ENCODE data around the gene ZNF497.
"Not testable (repeated sequence)": the region's sequence is repeated elsewhere in the genome, so short reads cannot be mapped to it uniquely, and the experiment has no call there.

Gene ZNF497

GRCh38 chr19:58380037-58380661 is 17.6 kb upstream of the ZNF497 start:
- H3K36me3 ChIP-seq (ENCODE audit: insufficient read depth, low read length) = no peaks in the 10 kb centered on the region
- H3K4me1 ChIP-seq (ENCODE audit: insufficient read depth, low read length, poor library complexity, severe bottlenecking) = peaks cover 11% of the 10 kb centered on the region
- H3K27me3 ChIP-seq (ENCODE audit: insufficient read depth, low read length, poor library complexity, severe bottlenecking) = no peaks in the 10 kb centered on the region
- no peaks in the 10 kb centered on the region for H4K20me1 ChIP-seq (ENCODE audit: insufficient read depth, low read length, poor library complexity, severe bottlenecking)
- H2AFZ ChIP-seq (ENCODE audit: low read length) = peak overlapping the region; percentile 92
- H3K79me2 ChIP-seq (ENCODE audit: insufficient read depth, low read length) = peaks cover 6% of the 10 kb centered on the region; the same call in 1 of the 2 replicates
- H3K9ac ChIP-seq (ENCODE audit: low read depth, low read length, poor library complexity, severe bottlenecking) = peak overlapping the region; percentile 83
- no peaks in the 10 kb centered on the region for H3K9me2 ChIP-seq (replicated peaks; ENCODE audit: low read depth, low read length)
- peak overlapping the region; percentile 77 for H3K4me3 ChIP-seq (ENCODE audit: low read length, poor library complexity, severe bottlenecking)
- H3F3A ChIP-seq (ENCODE audit: low read depth) = no peaks in the 10 kb centered on the region
- H3K4me2 ChIP-seq (ENCODE audit: low read depth, low read length, poor library complexity, severe bottlenecking) = peak overlapping the region; percentile 81
- TF ChIP-seq CTCF (conservative IDR thresholded peaks at IDR 0.05; ENCODE audit: low read length) (no peak), EZH2phosphoT487 (IDR thresholded peaks at IDR 0.05; ENCODE audit: borderline replicate concordance) (no peak)
- H3K9me3 ChIP-seq (ENCODE audit: insufficient read depth, low read depth, low read length) = no peaks in the 10 kb centered on the region

DNA sequence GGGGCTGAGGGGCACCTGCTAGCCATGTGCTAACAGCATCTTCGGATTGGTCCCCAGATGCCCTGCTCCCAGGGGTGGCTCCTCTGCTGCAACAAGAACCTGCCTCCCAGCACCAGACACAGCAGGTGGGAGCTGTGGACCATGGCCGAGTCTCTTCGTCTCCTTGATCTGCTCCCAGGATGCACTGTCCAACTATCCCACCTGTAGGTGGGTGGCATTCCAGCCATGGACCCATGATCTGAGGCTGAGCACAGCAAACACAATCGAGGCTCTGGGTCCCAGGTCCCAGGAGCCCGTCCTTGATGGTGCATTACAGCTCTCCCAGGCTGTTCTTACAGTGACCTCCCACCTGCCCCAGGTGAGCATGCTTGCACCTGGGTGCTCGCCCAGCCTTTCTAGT is 16.7 kb upstream of the ZNF497 start:
- no peaks in the 10 kb centered on the region for H3K9me2 ChIP-seq (replicated peaks; ENCODE audit: low read depth, low read length)
- H3K4me1 ChIP-seq (ENCODE audit: insufficient read depth, low read length, poor library complexity, severe bottlenecking) = peaks cover 9% of the 10 kb centered on the region
- H3K9ac ChIP-seq (ENCODE audit: low read depth, low read length, poor library complexity, severe bottlenecking) = peak overlapping the region; percentile 83
- H3K4me3 ChIP-seq (ENCODE audit: low read length, poor library complexity, severe bottlenecking) = peak overlapping the region; percentile 77
- H3F3A ChIP-seq (ENCODE audit: low read depth) = no peaks in the 10 kb centered on the region
- no peaks in the 10 kb centered on the region for H3K79me2 ChIP-seq (ENCODE audit: insufficient read depth, low read length)
- H4K20me1 ChIP-seq (ENCODE audit: insufficient read depth, low read length, poor library complexity, severe bottlenecking) = no peaks in the 10 kb centered on the region
- TF ChIP-seq CTCF (conservative IDR thresholded peaks at IDR 0.05; ENCODE audit: low read length) (no peak), EZH2phosphoT487 (IDR thresholded peaks at IDR 0.05; ENCODE audit: borderline replicate concordance) (no peak)
- no peaks in the 10 kb centered on the region for H3K9me3 ChIP-seq (ENCODE audit: insufficient read depth, low read depth, low read length)
- no peaks in the 10 kb centered on the region for H3K27me3 ChIP-seq (ENCODE audit: insufficient read depth, low read length, poor library complexity, severe bottlenecking)
- H3K4me2 ChIP-seq (ENCODE audit: low read depth, low read length, poor library complexity, severe bottlenecking) = peak overlapping the region; percentile 81
- no peaks in the 10 kb centered on the region for H3K36me3 ChIP-seq (ENCODE audit: insufficient read depth, low read length)
- H2AFZ ChIP-seq (ENCODE audit: low read length) = no peak overlapping the region

GRCh38 chr19:58376724-58377123 is 14.2 kb upstream of the ZNF497 start:
- not testable (repeated sequence) for H2AFZ ChIP-seq (ENCODE audit: low read length)

DNA sequence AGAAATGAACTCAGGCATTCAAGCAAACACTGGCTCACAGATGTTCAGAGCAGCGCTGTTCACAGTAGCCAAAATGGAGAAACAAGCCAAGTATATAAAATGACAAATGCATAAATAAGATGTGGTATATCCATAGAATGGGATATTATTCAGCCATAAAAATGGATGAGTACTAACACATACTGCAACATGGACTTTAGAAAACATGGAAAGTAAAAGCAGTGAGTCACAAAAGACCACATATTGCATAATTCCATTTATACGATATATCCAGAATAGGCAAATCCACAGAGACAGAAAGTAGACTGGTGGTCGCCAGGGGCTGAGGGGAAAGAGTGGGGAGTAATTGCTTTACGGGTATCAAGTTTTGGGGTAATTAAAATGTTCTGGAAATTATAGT is 11.6 kb upstream of the ZNF497 start:
- no peak overlapping the region for H3K9ac ChIP-seq (ENCODE audit: low read depth, low read length, poor library complexity, severe bottlenecking)
- no peak overlapping the region for H2AFZ ChIP-seq (ENCODE audit: low read length)
- H3K9me3 ChIP-seq (ENCODE audit: insufficient read depth, low read depth, low read length) = no peaks in the 10 kb centered on the region
- H3K27me3 ChIP-seq (ENCODE audit: insufficient read depth, low read length, poor library complexity, severe bottlenecking) = no peaks in the 10 kb centered on the region
- no peaks in the 10 kb centered on the region for H3K36me3 ChIP-seq (ENCODE audit: insufficient read depth, low read length)
- H3K9me2 ChIP-seq (replicated peaks; ENCODE audit: low read depth, low read length) = no peaks in the 10 kb centered on the region
- H3K79me2 ChIP-seq (ENCODE audit: insufficient read depth, low read length) = no peaks in the 10 kb centered on the region
- H3F3A ChIP-seq (ENCODE audit: low read depth) = no peaks in the 10 kb centered on the region
- no peaks in the 10 kb centered on the region for H3K4me1 ChIP-seq (ENCODE audit: insufficient read depth, low read length, poor library complexity, severe bottlenecking)
- no peaks in the 10 kb centered on the region for H4K20me1 ChIP-seq (ENCODE audit: insufficient read depth, low read length, poor library complexity, severe bottlenecking)
- TF ChIP-seq EZH2phosphoT487 (IDR thresholded peaks at IDR 0.05; ENCODE audit: borderline replicate concordance) (no peak), CTCF (conservative IDR thresholded peaks at IDR 0.05; ENCODE audit: low read length) (no peak)
- no peak overlapping the region for H3K4me2 ChIP-seq (ENCODE audit: low read depth, low read length, poor library complexity, severe bottlenecking)
- no peak overlapping the region for H3K4me3 ChIP-seq (ENCODE audit: low read length, poor library complexity, severe bottlenecking)

More at GRCh38 chr19:58376724-58377123, 14.2 kb upstream of the ZNF497 start:
- H3K4me3 ChIP-seq (ENCODE audit: low read length, poor library complexity, severe bottlenecking); H3K4me2 ChIP-seq (ENCODE audit: low read depth, low read length, poor library complexity, severe bottlenecking); H3K9ac ChIP-seq (ENCODE audit: low read depth, low read length, poor library complexity, severe bottlenecking); H3K79me2 ChIP-seq (ENCODE audit: insufficient read depth, low read length); H3F3A ChIP-seq (ENCODE audit: low read depth); H4K20me1 ChIP-seq (ENCODE audit: insufficient read depth, low read length, poor library complexity, severe bottlenecking); H3K9me2 ChIP-seq (replicated peaks; ENCODE audit: low read depth, low read length); H3K36me3 ChIP-seq (ENCODE audit: insufficient read depth, low read length); H3K27me3 ChIP-seq (ENCODE audit: insufficient read depth, low read length, poor library complexity, severe bottlenecking); H3K9me3 ChIP-seq (ENCODE audit: insufficient read depth, low read depth, low read length); H3K4me1 ChIP-seq (ENCODE audit: insufficient read depth, low read length, poor library complexity, severe bottlenecking): not testable (repeated sequence)
